ENCODE data around the gene TIPARP.
"Not testable (repeated sequence)": the region's sequence is repeated elsewhere in the genome, so short reads cannot be mapped to it uniquely, and the experiment has no call there.

TIPARP gene

GRCh38 chr3:156648086-156648485 lies 26.3 kb upstream of the TIPARP start:
- no peak for DNase-seq

DNA sequence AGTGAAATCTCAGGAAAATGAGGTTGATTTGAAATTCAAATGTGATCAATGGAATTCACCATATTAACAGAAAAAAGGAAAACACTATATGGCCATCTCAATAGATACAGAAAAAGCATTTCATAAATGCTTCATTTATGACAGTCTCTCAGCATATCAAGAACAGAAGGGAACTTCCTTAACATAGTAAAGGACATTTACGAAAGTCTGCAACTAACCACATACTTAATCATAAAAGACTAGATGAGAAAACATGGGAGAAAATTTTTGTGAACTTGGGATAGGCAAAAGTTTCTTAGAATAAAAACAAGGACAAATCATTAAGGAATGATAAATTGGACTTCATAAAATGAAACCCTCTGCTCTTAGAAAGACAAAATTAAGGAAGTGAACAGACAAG lies 24.7 kb upstream of the TIPARP start:
- DNase-seq, result no peak

DNA sequence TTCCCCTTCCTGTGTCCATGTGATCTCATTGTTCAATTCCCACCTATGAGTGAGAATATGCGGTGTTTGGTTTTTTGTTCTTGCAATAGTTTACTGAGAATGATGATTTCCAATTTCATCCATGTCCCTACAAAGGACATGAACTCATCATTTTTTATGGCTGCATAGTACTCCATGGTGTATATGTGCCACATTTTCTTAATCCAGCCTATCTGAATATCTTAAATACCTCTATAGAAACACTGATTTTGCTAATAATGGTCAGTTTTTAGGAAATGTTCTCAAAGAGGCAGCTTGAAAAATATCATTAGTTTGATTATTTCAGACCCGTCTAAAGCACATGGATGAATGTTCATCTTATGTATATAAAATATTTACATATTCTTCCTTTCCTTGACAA lies 21.7 kb upstream of the TIPARP start:
- DNase-seq, result not testable (repeated sequence)

GRCh38 chr3:156654834-156655233 lies 19.6 kb upstream of the TIPARP start:
- DNase-seq, result no peak

DNA sequence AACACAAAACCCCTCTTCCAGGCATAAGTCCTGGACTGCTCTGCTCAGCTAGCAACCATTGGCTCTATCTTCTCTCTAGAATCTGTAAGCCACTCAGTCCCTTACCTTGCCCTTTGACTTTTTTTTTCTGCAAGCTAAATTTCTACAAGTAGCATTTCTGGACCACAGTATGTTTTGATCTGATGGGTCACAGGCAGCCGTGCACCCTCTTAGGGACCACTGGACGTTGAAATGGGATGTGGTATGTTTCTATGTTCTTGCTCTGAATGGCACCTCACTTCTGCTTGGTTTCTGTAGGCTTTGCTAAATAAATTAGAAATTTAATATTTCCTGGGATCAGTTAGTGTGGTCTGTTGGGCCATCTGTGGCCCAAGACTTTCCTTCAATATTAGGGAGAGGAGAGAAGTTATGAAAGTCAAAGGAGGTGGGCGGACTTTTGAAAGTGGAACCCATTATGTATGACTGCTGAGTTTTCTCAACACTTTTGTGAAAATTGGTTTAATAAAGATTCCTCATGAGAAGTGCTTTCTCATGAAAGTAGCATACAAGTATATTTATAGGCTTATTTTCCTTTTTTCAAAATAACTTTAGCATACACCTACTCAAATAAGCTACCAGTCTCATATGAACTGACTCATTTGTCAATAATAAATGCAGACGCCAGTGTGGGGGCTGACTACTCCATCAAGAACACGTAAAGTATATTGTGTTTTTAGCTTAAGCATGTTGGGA lies 18.4 kb upstream of the TIPARP start:
- no peak for DNase-seq

- no peak for DNase-seq
Measured at GRCh38 chr3:156657440-156657839, 16.9 kb upstream of the TIPARP start.

DNA sequence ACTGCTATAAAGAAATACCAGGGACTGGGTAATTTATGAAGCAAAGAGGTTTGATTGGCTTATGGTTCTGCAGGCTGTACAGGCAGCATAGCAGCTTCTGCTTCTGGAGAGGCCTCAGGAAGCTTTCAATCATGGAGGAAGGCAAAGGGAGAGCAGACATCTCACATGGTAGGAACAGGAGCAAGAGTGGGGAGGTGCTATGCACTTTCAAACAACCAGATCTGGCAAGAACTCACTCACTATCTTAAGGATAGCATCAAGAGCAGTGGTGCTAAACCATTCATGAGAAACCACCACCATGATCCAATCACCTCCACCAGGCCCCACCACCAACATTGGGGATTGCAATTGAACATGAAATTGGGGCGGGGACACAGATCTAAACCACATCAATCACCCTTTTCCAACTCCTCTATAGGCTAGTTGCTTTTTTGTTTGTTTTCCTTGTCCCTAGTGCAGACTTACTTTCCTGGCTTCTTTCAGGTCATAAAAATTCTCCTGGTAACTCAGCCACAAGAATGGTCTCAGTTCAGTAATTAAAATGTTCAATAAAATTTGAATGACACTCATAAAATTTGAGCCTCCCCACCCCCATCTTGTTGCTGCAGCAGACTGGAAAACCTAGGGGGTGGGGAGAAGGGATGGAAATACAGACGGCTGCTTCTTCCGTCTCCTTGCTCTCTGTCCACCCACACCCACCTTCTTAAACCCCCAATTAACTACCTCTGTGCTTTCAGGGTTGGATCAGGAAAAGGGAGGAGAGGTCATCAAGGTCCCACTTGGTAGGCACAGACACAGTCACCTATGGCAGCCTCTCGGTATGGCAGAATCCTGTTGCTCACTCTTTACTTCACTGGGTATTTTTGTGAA lies 16.3 kb upstream of the TIPARP start:
- no peak for DNase-seq

DNA sequence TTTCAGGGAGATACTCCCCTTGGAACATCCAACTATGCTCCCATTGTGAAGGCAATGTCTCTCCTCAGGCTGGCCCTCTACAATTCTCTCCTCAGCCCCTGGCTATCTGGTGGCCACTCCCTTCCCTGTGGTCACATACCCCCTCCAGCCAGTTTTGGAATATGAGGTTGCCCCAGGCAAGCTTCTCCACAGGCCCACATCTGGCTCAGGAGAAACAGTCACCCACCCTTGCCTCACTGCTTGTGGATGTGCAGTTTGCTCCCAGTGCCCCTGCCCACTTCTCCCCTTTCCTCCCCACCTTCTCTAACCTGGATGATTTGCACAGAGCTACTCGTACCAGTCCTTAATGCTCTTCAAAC lies 15.7 kb upstream of the TIPARP start:
- DNase-seq, result no peak

GRCh38 chr3:156659260-156659659 lies 15.1 kb upstream of the TIPARP start:
- peak in 1 of 2 experiments; percentile 37 for DNase-seq

DNA sequence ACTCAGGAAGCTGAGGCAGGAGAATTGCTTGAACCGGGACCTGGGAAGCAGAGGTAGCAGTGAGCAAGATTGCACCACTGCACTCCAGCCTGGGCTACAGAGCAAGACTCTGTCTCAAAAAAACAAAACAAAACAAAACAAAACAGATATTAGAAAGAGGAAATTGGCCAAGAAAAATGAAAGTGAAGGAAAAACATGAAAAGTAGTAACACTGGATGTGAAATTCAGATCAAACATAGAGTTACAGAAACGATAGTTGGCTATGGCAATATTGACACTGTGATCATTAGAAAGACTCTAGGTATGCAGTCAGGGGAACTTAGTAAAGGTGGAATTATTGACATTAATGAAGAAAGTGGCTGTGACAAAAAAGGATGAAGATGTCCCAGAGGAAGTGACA lies 13.2 kb upstream of the TIPARP start:
- DNase-seq, result no peak

DNA sequence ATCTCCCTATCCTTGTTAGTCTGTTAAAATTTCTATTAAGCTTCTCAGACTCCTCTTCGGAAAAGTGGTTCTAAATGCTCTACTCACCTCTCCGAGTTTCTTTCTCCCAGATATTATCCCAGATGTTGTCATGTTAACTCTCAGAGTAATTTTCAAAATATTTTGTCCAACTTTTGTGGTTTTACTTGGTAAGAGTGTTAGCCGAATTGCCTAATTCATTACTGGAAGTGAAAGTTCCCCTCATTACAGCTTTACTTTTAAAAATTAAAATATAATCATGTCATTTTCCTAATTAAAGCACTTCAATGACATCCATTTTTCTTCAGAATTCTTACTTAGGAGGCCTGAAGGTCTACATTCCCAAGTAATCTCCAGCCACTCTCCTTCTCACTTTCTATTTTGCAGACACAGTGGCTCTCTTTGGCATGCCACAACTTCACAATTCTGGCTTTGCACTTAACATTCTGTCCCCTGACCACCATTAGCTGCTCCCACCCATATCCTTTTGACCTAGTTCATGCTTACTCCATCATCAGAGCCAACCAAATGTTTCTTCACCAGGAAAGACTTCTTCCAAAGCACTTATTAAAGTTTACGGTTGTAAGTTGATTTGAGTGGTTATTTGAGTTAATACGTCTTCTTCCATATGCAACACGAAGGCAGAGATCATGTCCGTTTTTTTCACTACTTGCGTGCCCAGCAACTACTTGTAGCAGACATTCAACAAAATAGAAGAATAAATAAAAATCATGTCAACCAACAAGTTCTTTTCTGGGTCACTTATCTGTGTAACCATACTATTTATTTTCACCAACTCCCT lies 10.2 kb upstream of the TIPARP start:
- DNase-seq, result no peak

DNA sequence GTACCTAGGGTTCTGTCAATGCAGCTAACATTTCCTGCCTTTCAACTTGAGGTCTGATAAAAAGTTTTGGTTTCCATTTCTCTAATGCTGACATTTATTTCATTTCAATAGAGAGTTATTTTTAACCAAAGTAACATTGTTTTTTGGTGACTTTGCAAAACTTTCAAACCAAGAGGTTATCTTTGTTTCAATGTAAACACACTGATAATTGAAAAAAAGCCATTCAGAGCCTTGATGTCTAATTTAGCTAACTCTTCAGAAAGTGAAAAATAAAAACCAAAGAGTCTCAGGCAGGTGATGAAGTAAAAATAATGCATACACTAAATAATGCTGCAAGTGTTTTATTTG lies 9.6 kb upstream of the TIPARP start:
- no peak for DNase-seq

DNA sequence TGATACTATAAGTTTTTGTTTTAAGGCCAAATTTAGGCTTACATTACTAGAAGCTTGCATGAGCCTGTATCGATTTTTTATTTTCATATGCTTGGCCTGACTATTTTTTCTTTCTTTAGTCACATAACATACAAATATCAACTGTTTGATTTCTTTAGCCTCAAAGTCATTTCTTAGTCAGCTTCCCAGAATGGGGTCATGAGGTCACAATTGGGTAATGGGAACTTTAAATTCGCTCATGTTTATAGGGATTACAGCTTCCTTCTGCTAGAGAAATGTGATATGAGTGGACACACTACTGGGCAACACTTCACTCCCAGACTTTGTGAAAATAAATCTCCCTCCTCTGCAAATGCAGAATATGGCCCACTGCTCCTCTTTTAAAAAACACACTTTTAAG lies 9.1 kb upstream of the TIPARP start:
- DNase-seq, result no peak

GRCh38 chr3:156666073-156666472 lies 8.3 kb upstream of the TIPARP start:
- no peak for DNase-seq

DNA sequence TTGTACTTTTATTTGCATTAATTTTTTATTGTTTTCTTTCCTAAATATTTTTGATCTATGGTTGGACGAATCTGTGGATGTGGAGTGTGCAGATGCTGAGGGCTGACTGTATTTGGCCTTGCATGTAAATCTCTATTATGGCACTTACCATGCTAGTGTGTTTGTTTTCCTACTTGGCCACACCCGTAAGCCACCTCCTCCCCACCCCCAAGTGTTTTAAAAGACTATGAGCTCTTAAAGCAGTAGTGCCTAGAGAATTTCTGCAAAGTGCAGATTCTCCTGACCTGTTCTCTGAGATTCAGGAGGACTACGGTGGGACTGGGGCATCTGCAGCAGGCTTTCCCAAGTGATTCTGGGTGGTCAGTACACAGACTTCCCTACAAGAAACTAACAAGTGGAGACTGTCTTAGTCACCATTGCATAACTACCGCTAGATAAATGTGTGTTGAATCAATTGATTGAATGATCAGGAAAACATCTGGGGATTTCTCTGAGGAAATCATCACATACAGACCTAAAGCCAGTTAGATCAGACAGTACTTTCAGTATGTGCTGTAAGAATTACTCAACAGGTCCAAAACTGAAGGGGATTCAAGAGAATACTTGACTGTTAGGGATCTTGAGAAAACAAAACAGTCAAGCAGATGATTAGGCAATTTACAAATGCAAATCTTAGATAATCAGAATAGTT lies 6.2 kb upstream of the TIPARP start:
- no peak for DNase-seq

DNA sequence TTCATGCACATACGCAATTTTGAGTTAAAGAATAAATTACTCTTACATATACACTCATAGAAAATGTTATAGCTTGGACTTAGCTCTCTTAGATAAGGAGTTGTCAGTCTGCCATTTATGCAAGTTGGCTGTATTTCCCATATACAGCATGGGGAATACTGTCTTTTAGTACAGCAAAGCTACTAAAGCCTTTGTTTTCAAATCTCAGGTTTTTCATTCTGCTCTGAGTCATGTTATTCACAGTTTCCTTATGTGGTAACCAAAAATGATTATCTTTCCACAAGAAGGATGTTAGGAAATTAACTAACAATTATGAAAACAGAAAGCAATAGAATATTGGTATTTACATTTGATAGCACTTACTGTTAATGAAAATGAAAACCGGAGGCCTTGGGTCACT lies 4.3 kb upstream of the TIPARP start:
- DNase-seq, result no peak

- no peak for DNase-seq
Measured at GRCh38 chr3:156670652-156671051, 3.7 kb upstream of the TIPARP start.

GRCh38 chr3:156673732-156674045 lies 701 bp upstream of the TIPARP start:
- DNase-seq, result no peak

DNA sequence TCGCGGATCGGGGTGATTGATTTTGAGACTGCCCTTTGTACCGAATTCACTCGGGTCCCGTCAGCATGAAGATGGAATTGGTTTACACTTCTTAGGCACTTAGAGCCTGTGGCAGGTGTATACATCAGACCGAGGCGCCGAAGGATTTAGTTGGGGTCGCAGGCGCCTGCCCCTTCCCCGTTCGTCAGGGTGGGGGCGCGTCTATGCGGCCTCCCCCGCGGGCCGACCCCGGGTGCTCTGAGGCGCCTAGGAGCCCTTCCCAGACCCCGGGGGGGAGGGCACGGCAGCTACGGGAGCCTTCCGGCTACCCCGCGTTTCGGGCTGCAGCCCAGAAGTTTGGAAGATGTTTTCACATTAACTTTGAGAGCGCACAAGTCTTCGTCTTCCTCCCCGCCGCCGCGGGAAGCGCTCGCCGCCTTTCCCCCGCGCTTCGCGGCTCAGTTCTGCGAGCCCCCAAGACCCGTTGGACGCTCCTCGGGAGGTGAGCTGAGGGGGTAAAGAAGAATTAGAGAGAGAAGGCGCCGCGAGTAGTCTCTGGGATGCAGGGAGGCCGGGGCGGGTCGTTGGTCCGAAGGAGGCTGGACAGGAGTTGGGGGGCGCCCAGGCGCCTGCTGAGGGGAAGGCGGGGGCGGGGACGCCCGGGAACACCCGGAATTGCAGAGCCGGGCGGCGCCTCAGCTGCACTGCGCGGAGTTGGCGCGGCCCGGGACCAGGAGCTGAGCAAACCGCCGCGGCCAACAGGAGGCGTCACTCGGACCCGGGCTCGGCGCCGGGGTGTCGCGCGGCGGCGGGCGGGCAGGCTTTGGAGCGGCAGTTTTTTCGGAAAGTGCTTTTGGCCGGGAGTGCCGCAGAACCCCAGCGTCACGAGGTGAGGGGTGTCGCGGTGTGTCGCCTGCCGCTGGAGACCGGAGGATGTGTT lies 780 bp downstream of the TIPARP start:
- peak; percentile 47 to 59 for DNase-seq

DNA sequence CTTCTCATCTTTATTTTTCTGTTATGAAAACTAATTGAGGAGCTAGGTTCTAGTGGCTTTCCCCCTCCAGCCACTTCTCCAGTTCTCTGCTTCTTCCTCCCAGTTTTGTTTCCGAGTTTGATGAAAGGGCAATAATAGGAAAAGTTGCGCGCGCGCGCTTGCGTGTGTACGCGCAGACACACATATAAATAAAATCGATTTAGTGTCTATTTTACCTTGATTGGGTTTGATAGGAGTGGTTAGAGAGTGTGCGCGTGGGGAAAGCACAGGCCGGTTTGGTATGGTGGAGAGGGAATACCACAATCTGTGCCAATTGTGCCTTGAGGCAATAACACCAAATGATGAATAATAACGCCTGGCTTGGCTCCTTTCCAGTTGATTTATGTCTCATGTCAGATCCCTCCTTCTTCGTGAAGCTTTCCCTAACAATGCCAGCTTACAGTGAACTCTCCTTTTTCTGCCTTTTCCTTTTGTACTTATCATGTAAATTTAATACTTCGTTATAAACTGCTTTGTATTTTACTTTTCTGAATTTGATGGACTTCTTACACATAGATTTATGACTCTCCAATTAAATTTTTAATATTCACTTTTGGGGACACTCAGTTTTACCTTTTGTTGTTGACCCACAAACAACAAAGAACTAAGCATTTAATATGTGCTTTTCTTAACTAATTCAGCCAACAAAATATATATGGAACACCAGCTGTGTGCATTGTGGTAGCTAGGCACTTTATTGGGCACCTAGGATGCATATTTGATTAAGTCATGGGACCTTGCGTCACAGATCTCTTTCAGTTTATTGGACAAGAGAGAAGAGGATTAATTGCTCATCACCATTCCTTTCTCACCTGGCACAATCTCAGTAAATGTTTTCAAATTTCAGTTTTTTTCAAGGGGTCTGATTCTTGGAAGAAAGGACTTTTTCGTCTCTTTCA lies 1.7 kb downstream of the TIPARP start:
- peak; percentile 15 to 62 for DNase-seq

Measured in NCI-H524 (cell line).